ENCODE results near the gene PEBP1.

GRCh38 chr12:118122264-118122663 lies 13.7 kb upstream of the PEBP1 start:
- TF ChIP-seq CTCF (IDR thresholded peaks at IDR 0.05) (no peak), POLR2A (IDR thresholded peaks at IDR 0.05) (no peak)

All from body of pancreas (tissue), 4 donors.